K562 treated with DMSO at 1 percent for 48 hours (cell line): ENCODE results near the gene ADGRG7. TPM values are rescaled to one million over a fixed set of nuclear protein-coding genes. Genes with fewer than 3 reads are reported as not detected.

ENCODE experiments used
- total RNA-seq: library from RNA; unstranded; fragments of 300-600 nt; gene quantifications from 2 replicates; pipeline ENCODE4 v1.2.3, GENCODE V29; 2022; ENCODE audit warnings: low replicate concordance; ENCODE audit errors: extremely low read depth

ADGRG7 gene
- not detected in 2 replicates for total RNA-seq

GRCh38 chr3:100609305-100609704, at the start of gene ADGRG7:
Gene ADGRG7 (plus strand): TSS chr3:100609601. CDS start chr3:100609857, 256 bp downstream.

DNA sequence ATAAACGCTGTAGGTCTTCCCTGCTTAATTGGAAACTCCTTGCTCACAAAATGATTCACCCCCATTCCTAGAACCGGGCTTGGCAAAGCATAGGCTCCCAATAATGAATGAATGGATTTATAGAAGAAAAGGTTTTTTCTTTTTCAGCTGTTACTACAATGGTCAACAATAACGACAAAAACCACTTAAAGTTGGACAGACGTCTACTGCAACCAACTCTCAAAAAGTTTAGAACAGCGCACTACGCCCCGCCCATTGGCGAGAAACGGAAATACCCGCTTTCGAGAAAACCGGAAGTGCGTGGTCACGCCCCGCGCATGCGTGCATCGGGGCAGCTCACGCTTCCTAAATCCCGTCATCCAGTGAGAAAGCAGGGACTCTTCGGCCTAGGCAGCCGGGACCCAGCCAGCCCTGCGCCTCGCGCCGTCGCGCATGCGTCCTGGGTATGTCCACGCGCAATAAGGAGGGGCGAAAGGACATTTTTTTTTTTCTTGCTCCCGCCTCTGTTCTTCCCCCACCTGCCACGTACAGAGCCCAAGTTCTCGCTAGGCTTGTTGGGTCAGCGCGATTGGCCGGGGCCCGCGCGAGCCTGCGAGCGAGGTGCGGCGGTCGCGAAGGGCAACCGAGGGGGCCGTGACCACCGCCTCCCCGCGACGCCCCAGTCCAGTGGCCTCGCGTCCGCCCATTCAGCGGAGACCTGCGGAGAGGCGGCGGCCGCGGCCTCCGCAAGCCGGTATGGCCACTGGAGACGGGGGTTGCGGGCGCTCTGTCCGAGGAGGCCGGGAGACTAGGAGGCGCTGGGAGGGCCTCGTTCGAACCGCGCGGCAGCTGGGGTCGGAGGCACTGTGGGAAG, 99.8 kb downstream of the ADGRG7 start, which contains the start of gene TFG:
Gene TFG, plus strand, starts transcription at position 506 of the 853 bp plus-strand sequence. CDS start 4,192 bp downstream, outside the sequence.

Other genes with a start within 250 kb of the ADGRG7 start
- not detected in 2 replicates for gene TOMM70, start 208.5 kb upstream of the ADGRG7 start, total RNA-seq
- gene LNP1, start 208.1 kb upstream of the ADGRG7 start, total RNA-seq, result not detected in 2 replicates
- gene TMEM45A, start 117.0 kb upstream of the ADGRG7 start, total RNA-seq, result not detected in 2 replicates
- gene TFG, start 99.9 kb downstream of the ADGRG7 start, total RNA-seq, result not detected in 2 replicates